ENCODE measurements around the gene EXOSC5.
"Not testable (repeated sequence)": the region's sequence is repeated elsewhere in the genome, so short reads cannot be mapped to it uniquely, and the experiment has no call there.

Gene EXOSC5

DNA sequence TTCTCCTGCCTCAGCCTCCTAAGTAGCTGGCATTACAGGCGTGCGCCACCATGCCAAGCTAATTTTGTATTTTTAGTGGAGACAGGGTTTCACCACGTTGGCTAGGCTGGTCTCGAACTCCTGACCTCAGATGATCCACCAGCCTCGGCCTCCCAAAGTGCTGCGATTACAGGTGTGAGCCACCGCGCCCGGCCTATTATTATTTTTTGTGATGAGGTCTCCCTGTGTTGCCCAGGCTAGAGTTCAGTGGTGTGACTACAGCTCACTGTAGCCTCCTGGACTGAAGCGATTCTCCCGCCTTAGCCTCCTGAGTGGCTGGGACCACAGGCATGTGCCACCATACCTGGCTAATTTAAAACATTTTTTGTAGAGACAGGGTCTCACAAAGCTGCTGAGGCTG is 38.2 kb upstream of the EXOSC5 start:
- H3K36me3 ChIP-seq (ENCODE audit: control insufficient read depth, insufficient read depth, low read length): peaks cover 43% of the 10 kb centered on the region
- H3K27me3 ChIP-seq (ENCODE audit: control insufficient read depth, insufficient read depth, low read length); H3K27ac ChIP-seq (ENCODE audit: low read depth, low read length); H3K9ac ChIP-seq (ENCODE audit: low read length); H3K4me1 ChIP-seq (ENCODE audit: control insufficient read depth, insufficient read depth, low read length); H3K4me3 ChIP-seq (ENCODE audit: low read depth, low read length); H3K9me3 ChIP-seq (ENCODE audit: control insufficient read depth, insufficient read depth, low read depth, low read length): not testable (repeated sequence)

DNA sequence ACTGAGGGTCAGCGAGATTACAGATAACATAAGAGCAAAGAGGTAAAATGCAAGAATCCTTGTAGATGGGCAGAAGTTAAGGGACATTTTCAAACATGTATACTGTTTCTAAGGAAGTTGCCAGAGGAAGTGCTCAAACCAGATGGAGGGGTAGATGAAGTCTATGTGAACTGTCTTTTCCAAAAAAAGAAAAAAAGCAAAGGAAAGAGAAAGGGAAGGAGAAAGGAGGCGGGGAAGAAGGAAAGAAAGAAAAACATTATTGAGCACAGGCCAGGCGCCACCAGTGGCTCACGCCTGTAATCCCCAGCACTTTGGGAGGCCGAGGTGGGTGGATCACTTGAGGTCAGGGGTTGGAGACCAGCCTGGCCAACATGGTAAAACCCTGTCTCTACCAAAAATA is 37.3 kb upstream of the EXOSC5 start:
- no peak overlapping the region for H3K4me3 ChIP-seq (ENCODE audit: low read depth, low read length)
- H3K36me3 ChIP-seq (ENCODE audit: control insufficient read depth, insufficient read depth, low read length): peaks cover 43% of the 10 kb centered on the region
- H3K9me3 ChIP-seq (ENCODE audit: control insufficient read depth, insufficient read depth, low read depth, low read length): no peaks in the 10 kb centered on the region
- no peak overlapping the region for H3K9ac ChIP-seq (ENCODE audit: low read length)
- H3K27me3 ChIP-seq (ENCODE audit: control insufficient read depth, insufficient read depth, low read length): no peaks in the 10 kb centered on the region
- H3K4me1 ChIP-seq (ENCODE audit: control insufficient read depth, insufficient read depth, low read length): no peaks in the 10 kb centered on the region
- H3K27ac ChIP-seq (ENCODE audit: low read depth, low read length): no peak overlapping the region

DNA sequence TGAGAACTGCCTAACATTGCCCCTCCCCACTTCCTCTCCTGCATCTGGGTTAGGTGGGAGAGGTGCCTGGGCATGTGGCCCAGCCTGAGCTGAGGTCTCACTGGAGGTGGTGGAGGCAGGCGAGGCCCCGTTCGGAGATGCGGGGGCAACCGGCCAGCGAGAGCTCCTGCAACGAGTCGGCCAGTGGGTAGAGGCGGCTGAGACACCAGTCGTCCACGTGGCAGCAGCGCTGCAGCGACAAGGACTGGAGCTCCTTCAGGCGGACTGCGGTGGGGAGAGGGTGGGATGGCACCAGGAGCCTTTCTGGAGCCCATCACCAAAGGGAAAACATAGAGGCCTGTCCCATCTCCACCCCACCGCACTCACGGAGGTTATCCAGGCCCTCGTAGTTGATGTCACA is 36.0 kb upstream of the EXOSC5 start:
- no peaks in the 10 kb centered on the region for H3K27me3 ChIP-seq (ENCODE audit: control insufficient read depth, insufficient read depth, low read length)
- H3K9ac ChIP-seq (ENCODE audit: low read length): no peak overlapping the region
- peaks cover 5% of the 10 kb centered on the region; the same call in 1 of the 2 replicates for H3K4me1 ChIP-seq (ENCODE audit: control insufficient read depth, insufficient read depth, low read length)
- peak overlapping the region; percentile 50; the same call in 1 of the 2 replicates for H3K27ac ChIP-seq (ENCODE audit: low read depth, low read length)
- H3K36me3 ChIP-seq (ENCODE audit: control insufficient read depth, insufficient read depth, low read length): peaks cover 42% of the 10 kb centered on the region
- no peaks in the 10 kb centered on the region for H3K9me3 ChIP-seq (ENCODE audit: control insufficient read depth, insufficient read depth, low read depth, low read length)
- H3K4me3 ChIP-seq (ENCODE audit: low read depth, low read length): no peak overlapping the region

DNA sequence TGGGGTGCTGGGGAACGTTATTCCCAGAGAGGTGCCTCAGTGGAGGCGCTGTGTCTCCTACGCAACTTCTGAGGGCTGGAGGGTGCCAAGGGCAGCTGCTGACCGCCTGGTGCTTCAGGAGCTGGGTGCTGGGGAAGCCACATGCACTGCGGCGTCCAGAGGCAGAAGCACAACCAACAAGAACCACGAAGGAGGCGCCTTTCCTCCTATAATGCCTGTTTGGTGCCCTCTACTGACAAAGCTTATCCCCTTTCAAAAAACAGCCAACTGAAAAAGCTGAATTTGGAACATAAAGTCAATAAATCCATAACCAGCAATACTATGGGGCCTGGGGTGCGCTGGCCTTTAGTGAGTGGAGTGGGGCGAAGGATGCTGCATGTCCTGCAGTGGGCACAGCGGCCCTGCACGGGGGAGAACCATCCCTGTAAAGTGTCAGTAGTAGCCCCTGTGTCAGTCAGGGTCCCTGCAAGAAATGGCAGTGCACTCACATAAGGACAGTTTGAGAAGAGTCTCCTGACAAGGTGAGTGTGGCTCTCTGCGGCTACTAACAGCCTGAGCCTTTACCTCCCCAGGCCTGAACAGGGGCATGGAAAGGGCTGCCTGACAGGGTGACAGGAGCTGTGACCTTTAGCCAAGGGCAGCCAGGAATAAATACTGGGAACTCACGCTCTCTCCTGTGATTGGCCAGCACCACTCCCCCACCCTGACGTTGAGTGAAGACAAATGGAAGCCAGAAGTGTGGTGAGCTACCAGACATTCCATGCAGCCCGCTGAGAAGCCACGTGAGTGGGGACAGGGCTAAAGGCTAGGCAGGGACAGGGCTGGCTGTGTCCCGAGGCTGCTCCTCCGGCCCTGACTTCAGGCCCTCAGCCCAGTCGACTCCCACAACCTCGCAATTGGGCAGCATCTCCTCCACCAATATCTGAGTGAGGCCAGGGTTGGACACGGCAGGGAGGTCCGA is 34.5 kb upstream of the EXOSC5 start:
- no peak overlapping the region for H3K4me3 ChIP-seq (ENCODE audit: low read depth, low read length)
- H3K27ac ChIP-seq (ENCODE audit: low read depth, low read length): no peak overlapping the region

DNA sequence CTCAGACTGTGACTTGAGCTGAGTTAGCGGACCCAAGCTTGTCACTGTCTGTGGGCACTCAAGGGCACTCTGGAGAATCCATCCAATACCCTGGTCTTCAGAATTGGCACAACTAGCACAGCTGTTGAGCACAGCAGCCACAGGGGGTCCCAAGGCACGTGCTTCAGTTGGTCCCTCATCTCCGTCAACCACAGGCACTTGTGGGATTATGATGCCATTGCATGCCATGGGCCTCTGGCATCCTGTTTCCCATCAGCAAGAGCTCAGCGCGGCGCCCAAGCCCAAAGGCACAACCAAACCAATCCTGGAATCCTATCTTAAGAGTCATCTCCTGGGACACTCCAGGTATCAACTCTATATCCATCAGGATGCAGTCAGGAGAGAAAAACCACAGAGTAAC is 33.8 kb upstream of the EXOSC5 start:
- no peak overlapping the region for H3K9ac ChIP-seq (ENCODE audit: low read length)
- H3K4me1 ChIP-seq (ENCODE audit: control insufficient read depth, insufficient read depth, low read length): peaks cover 18% of the 10 kb centered on the region
- no peak overlapping the region for H3K27ac ChIP-seq (ENCODE audit: low read depth, low read length)

More for the DNA sequence above, 34.5 kb upstream of the EXOSC5 start:
- no peak overlapping the region for H3K9ac ChIP-seq (ENCODE audit: low read length)
- no peaks in the 10 kb centered on the region for H3K27me3 ChIP-seq (ENCODE audit: control insufficient read depth, insufficient read depth, low read length)
- H3K4me1 ChIP-seq (ENCODE audit: control insufficient read depth, insufficient read depth, low read length): peaks cover 15% of the 10 kb centered on the region
- H3K36me3 ChIP-seq (ENCODE audit: control insufficient read depth, insufficient read depth, low read length): peaks cover 36% of the 10 kb centered on the region
- H3K9me3 ChIP-seq (ENCODE audit: control insufficient read depth, insufficient read depth, low read depth, low read length): no peaks in the 10 kb centered on the region

DNA sequence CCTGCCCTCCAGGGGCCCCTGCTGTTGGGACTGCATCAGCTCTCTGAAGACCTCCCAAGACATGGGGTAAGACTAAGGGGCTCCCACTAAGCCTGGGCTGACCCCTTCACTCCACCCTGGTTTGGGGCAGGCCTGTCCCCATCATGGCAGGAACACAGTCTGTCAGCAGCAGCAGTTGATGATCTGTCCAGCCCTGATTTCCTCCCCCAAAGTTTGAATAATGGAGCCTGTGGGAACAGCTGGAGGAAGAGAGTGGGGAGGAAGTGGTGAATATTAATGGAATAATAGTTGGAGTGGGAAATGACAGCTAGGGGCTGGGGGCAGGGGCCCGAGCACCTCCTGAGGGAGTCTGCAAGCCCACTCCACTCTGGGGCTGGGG is 31.3 kb upstream of the EXOSC5 start:
- Histone ChIP-seq H3K4me1 (ENCODE audit: control insufficient read depth, insufficient read depth, low read length) (peaks cover 18% of the 10 kb centered on the region), H3K27me3 (ENCODE audit: control insufficient read depth, insufficient read depth, low read length) (no peaks in the 10 kb centered on the region), H3K36me3 (ENCODE audit: control insufficient read depth, insufficient read depth, low read length) (peaks cover 48% of the 10 kb centered on the region), H3K27ac (ENCODE audit: low read depth, low read length) (no peak overlapping the region), H3K9me3 (ENCODE audit: control insufficient read depth, insufficient read depth, low read depth, low read length) (no peaks in the 10 kb centered on the region), H3K4me3 (ENCODE audit: low read depth, low read length) (peak overlapping the region; percentile 67), H3K9ac (ENCODE audit: low read length) (no peak overlapping the region)

More for the DNA sequence above, 33.8 kb upstream of the EXOSC5 start:
- Histone ChIP-seq H3K9me3 (ENCODE audit: control insufficient read depth, insufficient read depth, low read depth, low read length) (no peaks in the 10 kb centered on the region), H3K4me3 (ENCODE audit: low read depth, low read length) (no peak overlapping the region), H3K27me3 (ENCODE audit: control insufficient read depth, insufficient read depth, low read length) (no peaks in the 10 kb centered on the region), H3K36me3 (ENCODE audit: control insufficient read depth, insufficient read depth, low read length) (peaks cover 33% of the 10 kb centered on the region)

- Histone ChIP-seq H3K4me3 (ENCODE audit: low read depth, low read length) (peak overlapping the region; percentile 67), H3K36me3 (ENCODE audit: control insufficient read depth, insufficient read depth, low read length) (peaks cover 46% of the 10 kb centered on the region), H3K4me1 (ENCODE audit: control insufficient read depth, insufficient read depth, low read length) (peaks cover 18% of the 10 kb centered on the region), H3K9me3 (ENCODE audit: control insufficient read depth, insufficient read depth, low read depth, low read length) (no peaks in the 10 kb centered on the region), H3K27ac (ENCODE audit: low read depth, low read length) (no peak overlapping the region), H3K27me3 (ENCODE audit: control insufficient read depth, insufficient read depth, low read length) (no peaks in the 10 kb centered on the region), H3K9ac (ENCODE audit: low read length) (peak overlapping the region; percentile 62)
Observed at GRCh38 chr19:41427647-41428480, 30.7 kb upstream of the EXOSC5 start.

DNA sequence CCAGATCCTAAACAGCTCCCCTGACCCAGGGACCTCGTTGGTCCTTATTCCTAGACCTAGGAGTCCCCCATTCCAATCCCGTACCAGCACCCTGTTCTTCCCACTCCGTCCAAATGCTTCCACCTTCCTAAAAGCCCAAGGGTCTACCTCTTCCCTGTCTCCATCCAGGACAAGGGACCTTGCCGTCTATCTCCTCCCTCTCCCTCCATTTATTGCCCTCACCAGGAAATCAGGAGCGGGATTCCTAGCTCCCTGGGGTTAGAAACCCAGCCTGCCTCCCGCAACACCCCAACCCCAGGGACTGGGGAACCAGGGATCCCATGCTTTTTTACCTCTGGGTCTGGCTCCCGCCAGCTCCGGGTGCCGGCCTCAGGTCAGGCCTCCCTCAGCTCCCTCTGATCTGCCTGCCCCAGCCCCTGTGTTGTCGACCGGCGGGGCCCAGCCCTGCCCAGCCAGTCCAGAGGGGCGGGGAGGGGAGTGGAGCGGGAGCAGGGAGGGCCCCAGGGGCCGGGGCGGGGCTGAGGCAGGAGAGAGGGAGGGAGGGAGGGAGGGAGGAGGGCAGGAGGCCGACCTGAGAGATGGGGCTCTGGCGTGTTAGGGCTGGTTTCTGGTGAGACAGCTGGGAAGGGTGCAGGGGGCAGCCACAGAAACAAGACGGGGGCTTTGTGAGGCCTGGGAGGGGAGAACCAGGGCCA is 29.9 kb upstream of the EXOSC5 start, which contains the start of gene B3GNT8:
B3GNT8 (minus strand) TSS at position 423 of the 695 bp plus-strand sequence. CDS start 596 bp downstream, outside the sequence.
- H3K4me3 ChIP-seq (ENCODE audit: low read depth, low read length): peak within 1 kb of the TSS; percentile 67
- peaks cover 18% of the 10 kb centered on the region for H3K4me1 ChIP-seq (ENCODE audit: control insufficient read depth, insufficient read depth, low read length)

DNA sequence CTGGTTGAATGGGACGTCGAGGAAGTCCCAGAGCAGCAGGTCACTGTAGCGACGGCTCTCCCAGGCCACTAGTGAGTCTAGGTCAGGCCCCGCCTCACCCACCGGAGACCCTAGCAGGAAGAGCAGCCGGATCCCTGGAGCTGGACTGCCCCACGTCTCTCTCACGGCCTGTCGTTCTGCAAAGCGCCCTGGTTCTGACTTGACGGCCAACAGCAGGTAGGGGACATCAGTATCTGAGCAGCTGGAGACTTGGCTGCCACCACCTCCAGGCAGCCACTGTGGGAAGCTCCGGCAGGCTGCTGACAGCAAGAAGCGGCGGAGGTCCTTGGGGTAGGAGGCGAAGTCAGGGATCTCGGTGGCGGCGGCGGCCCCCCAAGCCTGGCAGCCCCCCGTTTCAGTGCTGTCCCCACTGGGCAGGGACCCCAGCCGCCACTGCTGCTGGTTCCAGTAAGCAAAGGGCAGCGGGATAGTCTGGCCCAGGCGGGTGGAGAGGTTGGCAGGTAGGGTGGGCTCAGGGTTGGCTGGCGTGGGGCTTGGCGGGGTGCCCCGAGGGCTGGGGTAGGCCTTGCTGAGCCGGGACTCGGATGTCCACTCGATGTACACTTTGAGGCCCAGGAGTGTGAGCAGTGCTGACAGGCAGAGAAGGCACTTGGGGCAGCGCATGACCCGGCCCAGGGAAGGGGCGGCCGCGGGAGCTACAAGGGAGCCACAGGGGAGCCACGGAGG is 29.1 kb upstream of the EXOSC5 start:
- Histone ChIP-seq H3K9ac (ENCODE audit: low read length) (peak overlapping the region; percentile 72), H3K4me3 (ENCODE audit: low read depth, low read length) (peak overlapping the region; percentile 67)

More for the DNA sequence above, 29.9 kb upstream of the EXOSC5 start, which contains the start of gene B3GNT8:
- Histone ChIP-seq H3K27me3 (ENCODE audit: control insufficient read depth, insufficient read depth, low read length) (no peaks in the 10 kb centered on the region), H3K27ac (ENCODE audit: low read depth, low read length) (peak within 1 kb of the TSS; percentile 42; the same call in 1 of the 2 replicates), H3K36me3 (ENCODE audit: control insufficient read depth, insufficient read depth, low read length) (peaks cover 46% of the 10 kb centered on the region), H3K9me3 (ENCODE audit: control insufficient read depth, insufficient read depth, low read depth, low read length) (no peaks in the 10 kb centered on the region), H3K9ac (ENCODE audit: low read length) (peak within 1 kb of the TSS; percentile 72)

More for the DNA sequence above, 29.1 kb upstream of the EXOSC5 start:
- Histone ChIP-seq H3K9me3 (ENCODE audit: control insufficient read depth, insufficient read depth, low read depth, low read length) (no peaks in the 10 kb centered on the region), H3K4me1 (ENCODE audit: control insufficient read depth, insufficient read depth, low read length) (peaks cover 18% of the 10 kb centered on the region), H3K27me3 (ENCODE audit: control insufficient read depth, insufficient read depth, low read length) (no peaks in the 10 kb centered on the region), H3K27ac (ENCODE audit: low read depth, low read length) (peak overlapping the region; percentile 42; the same call in 1 of the 2 replicates), H3K36me3 (ENCODE audit: control insufficient read depth, insufficient read depth, low read length) (peaks cover 40% of the 10 kb centered on the region)

All from HUES6 (cell line).